Left ventricle myocardium superior (tissue), 1 donor: ENCODE results near the gene PUSL1. TPM values are rescaled to one million over a fixed set of nuclear protein-coding genes. Genes with fewer than 3 reads are reported as not detected.
"Not testable (repeated sequence)": the region's sequence is repeated elsewhere in the genome, so short reads cannot be mapped to it uniquely, and the experiment has no call there.

ENCODE experiments used
- ATAC-seq: fragments of 200-7000 bp; cut with Tn5 transposase; one replicate; pipeline ENCODE4 v1.9.1; 2020; ENCODE audit warnings: mild to moderate bottlenecking, moderate library complexity
- DNase-seq: peaks from one replicate; pipeline ENCODE4 v3.0.0-alpha.2; 2020
- intact Hi-C: fragments of 100-400 bp; cut with micrococcal nuclease; formaldehyde crosslinking; loops from one replicate; pipeline ENCODE4 v1.11.0; 2022
- total RNA-seq: library from RNA; stranded (reverse); fragmentation: NEBNext Ultra II Directional; extraction: Animal tissue kit (Norgen Biotek cat#: 25700); gene quantifications from one replicate; pipeline ENCODE4 v1.2.1, GENCODE V29; 2021
- donor health status: DM: no; HTN: yes; CAD: no; lungs with severe emphysema.

The PUSL1 gene
- total RNA-seq, 1 donor from 2014 or later, result 11.1 TPM

DNA sequence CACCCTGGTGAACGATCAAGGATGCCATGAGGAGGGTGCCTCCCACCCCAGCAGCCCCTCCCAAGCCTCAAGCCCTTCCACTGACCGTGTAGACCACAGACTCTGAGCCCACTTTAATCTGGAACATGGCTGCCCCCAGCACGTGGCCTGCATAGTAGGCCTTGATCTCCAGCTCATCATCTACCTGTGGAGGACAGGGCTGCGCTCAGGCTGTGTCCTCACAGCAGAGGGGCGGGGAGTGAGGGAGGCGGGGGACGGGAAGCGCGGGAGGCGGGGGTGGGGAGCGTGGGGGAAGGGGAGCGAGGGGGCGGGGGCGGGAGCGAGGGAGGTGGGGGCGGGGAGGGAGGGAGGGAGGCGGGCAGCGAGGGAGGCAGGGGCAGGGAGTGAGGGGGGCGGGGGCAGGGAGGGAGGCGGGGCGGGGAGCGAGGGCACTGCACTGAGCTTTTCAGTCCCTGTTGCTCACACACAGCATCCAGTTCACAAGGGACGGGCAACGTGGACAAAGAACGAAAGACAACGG is 7.1 kb downstream of the PUSL1 start:
- no peak for ATAC-seq
- intact Hi-C loops, result no loop called here
- DNase-seq, result no peak

DNA sequence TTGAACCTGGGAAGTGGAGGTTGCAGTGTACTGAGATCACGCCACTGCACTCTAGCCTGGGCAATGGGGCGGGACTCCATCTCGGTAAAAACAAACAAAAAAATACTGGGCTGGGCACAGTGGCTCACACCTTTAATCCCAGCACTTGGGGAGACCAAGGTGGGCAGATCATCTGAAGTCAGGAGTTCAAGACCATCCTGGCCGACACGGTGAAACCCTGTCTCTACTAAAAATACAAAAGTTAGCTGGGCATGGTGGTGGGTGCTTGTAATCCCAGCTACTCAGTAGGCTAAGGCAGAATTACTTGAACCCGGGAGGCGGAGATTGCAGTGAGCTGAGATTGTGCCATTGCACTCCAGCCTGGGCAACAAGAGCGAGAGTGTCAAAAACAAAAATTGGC is 7.8 kb downstream of the PUSL1 start:
- ATAC-seq, intact Hi-C loops, DNase-seq: not testable (repeated sequence)

DNA sequence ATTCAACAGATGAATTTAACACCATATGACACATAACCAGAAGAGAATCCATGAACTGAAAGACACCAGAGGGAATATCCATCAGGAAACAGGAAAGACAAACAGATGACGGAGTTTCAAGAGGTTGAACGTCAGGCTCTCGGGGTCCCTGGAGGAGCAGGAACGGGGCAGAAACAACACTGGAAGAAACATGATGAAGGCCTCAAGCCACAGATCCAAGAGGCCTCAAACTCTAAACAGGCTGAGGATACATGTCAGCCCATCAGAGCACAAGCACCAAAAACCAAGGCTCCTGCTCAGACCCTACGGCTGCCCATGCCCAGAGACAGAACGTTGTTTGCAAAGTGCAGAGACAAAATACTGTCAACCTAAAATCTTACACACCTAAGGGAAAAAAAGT is 9.0 kb downstream of the PUSL1 start:
- DNase-seq, result no peak
- ATAC-seq, result no peak
- intact Hi-C loops, result no loop called here

DNA sequence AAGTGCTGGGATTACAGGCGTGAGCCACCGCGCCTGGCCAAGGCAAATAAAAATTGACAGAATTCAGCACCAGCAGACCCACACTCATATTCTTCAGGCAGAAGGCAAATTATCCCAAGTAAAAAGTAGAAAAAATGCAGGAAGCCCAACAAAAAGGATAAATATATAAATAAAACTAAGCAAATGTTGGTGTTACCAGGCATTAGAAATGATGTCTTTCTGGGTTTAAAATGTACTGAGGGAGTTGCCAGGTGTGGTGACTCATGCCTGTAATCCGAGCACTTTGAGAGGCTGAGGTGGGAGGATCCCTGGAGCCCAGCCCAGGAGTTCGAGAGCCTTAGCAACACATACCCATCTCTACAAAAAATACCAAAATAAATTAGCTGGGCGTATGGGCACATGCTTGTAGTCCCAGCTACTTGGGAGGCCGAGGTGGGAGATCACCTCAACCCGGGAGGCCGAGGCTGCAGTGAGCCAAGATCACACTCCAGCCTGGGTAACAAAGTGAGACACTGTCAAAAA is 9.8 kb downstream of the PUSL1 start:
- ATAC-seq (peak; percentile 84), DNase-seq (peak; percentile 90)
- intact Hi-C loops, result no loop called here

DNA sequence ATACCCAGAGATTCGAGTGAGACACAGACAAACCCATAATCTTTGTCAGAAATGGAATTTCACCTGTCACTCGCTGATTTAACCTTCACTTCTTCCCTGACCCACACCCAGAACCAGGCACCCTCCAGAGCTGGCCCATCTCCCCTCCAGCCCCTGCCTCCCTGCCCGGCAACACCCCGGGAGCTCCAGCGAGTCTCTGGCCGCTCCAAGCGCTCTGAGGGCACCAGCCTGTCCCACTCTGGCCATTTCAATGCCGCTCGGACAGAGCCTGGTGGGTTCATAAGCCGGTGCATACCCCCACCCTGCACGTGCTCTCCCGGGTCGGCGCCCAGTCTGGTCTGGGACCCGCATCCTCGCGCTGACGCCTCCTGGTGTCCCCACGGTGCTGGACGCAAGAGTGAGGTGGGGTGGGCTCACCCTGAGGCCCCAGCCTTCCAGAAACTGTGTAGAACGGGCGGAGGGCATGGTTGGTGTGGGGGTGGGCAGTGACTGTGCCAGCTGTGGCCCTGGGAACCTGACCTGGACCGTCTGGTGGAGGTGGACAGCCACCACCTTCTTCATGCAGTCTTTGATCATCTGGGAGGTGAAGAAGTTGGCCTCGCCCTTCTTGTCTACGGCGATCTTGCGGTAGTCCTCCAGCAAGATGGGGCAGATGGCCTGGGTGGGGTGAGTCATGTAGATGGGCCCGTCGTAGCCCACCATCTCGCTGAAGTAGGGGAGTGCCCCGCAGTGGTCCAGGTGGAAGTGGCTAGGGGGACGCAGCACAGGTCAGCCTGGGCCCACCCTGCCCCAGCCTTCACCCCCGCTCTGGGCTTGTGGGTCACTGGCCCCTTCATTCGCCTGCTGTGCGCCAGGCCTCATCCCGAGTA is 10.6 kb downstream of the PUSL1 start:
- intact Hi-C loops, result no loop called here
- DNase-seq (no peak), ATAC-seq (peak; percentile 3)

DNA sequence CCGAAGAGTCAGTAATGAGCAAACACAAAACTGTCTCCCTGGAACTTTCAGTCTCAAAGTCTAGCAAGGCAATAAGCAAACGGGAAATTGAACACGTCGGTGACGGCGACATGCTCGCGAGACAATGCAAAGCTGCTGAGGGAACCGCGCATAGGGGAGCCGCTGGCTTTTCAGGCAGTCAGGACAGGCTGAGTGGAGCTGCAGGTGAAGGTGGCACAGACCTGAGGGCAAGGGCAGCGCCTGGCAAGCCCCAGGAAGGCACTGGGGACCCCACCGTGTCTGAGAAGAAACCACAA is 11.2 kb downstream of the PUSL1 start:
- DNase-seq, result no peak
- intact Hi-C loops, result no loop called here
- no peak for ATAC-seq

DNA sequence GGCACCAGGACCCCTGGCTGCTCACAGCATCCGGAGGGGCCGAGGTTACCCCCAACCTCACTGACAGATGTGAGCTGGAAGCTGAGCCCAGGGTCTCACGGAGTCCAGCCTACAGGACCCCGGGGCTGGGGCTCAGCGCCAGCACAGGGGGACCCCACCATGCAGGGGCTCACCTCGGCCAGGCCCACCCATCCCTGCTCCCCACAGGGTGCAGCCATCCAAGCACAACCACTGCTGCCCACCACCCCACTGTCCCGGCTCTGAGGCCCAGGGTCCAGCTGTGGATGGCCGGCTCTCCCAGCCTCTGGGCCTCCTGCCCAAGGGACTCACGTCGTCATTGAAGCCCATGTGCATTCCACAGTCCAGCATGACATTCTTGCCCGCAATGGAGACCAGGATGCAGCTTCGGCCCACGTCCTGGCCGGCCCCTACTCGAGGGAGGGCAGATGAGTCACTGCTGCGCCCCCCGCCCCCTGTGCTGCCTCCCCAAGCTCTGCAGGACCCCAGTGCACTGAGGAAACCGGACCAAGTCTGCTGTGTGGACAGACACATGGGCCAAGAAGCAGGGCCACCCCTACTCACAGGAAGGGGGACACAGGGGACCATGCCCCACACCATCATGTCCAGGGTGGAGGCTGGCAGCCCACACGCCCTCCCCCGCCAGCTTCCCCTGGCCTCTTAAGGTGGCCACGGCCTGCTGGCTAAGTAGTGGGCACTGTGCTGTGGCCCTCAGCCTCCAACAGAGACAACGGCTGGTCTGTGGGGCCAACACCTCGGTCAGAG is 12.5 kb downstream of the PUSL1 start:
- DNase-seq, result no peak
- intact Hi-C loops, result no loop called here
- ATAC-seq, result no peak

DNA sequence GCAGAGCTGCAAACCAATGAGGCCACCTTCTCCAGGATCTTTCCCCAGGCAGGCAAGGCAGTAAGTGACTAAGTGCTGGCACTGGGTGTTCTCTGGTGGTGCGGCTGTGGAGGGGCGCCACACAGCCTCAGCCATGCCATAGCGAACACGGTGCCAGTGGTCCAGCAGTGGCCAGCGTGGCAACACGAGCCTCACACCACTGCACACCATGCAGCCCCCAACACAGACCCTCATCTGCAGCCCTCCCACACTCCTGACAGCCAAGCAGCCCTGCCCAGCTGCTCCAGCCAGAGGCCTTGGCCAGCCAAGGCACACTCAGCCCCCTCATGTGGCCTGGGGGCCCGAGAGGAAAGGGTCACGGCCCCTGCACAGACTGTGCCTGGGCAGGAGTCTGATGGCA is 13.1 kb downstream of the PUSL1 start:
- no peak for ATAC-seq
- intact Hi-C loops, result no loop called here
- no peak for DNase-seq

DNA sequence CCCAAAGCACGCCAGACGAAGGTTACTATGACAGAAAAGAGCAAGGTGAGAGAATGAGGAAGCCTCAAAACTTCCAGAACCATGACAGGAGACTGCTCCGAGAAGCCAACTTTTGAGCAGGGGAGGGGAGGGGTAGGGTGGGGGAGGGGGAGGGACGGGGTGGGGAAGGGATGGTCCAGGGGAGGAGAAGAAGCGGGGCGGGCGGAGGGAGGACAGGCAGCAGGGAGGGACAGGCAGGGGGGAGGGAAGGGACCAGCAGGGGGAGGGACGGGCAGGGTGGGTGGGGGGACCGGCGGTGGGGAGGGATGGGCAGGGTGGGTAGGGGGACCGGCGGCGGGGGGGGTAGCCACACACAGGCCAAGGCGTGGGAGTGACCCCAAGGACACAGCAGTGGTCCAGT is 14.0 kb downstream of the PUSL1 start:
- no peak for ATAC-seq
- no peak for DNase-seq
- intact Hi-C loops, result no loop called here

DNA sequence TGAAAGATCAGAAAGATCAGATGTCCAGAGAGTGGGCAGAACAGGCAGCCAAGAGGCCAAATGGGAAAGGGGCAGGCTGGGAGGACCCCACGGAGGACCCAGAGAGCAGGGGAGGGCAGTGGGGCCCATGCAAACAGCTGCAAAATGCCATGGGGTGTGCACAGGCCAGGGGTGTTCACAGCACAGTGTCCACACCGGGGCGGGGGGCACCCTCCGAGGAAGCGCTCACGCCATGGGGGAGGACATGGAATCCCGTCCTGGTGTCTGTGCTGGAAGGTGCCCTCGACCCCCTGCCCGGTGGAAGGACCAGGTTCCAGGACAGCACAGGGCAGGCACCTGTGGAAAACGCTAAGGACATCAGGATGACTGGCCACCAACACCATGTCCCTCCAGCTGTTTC is 14.6 kb downstream of the PUSL1 start:
- DNase-seq, result no peak

DNA sequence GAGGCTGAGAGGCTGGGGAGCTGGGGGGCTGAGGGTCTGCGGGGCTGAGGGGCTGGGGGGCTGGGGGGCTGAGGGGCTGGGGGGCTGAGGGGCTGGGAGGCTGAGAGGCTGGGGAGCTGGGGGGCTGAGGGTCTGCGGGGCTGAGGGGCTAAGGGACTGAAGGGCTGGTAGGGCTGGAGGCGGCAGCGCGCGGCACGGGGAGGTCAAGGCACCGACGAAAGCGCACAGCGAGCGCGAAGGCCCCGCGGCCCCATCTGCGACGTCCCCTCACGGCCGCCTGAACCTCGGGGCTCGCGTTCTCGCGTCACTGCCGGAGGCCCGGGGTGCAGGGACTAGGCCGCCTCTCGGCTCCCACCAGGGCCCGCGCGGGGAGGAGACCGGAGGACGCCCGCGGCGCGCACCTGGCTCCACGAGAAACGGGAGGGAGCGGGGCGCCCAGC is 15.7 kb downstream of the PUSL1 start:
- DNase-seq, result no peak
- ATAC-seq, result no peak
- intact Hi-C loops, result no loop called here

More for the DNA sequence above, 14.6 kb downstream of the PUSL1 start:
- ATAC-seq, result no peak
- intact Hi-C loops, result no loop called here

DNA sequence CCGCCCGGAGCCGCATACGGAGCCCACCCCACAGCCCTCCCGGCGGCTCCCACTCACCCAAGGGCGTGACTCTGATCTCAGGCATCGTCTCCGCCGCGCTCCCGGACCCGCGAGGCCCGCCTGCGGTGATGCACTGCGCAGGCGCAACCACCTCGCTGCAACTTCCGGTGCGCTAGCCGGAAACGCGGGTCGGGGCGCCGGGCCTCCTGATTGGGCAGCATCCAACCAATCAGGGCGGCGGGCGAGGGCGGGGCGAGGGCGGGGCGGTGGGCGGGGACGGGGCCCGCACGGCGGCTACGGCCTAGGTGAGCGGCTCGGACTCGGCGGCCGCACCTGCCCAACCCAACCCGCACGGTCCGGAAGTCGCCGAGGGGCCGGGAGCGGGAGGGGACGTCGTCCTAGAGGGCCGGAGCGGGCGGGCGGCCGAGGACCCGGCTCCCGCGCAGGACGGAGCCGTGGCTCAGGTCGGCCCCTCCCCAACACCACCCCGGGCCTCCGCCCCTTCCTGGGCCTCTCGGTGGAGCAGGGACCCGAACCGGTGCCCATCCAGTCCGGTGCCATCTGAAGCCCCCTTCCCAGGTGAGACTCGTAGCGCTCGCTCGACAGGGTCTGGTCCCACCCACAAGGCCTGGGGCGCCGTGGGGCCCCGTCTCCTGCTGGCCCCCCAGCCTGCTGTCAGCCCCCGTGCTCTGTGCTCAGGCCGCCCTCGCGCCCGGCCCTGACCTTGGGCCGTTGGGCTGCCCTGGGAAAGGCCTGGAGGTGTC is 16.3 kb downstream of the PUSL1 start, which contains the start of the genes CPTP and INTS11:
Gene CPTP (plus strand): TSS at position 279 of the 764 bp plus-strand sequence. CDS start 2,109 bp downstream, outside the sequence.
Gene INTS11 (minus strand): TSS at position 137 of the 764 bp plus-strand sequence. CDS start 52 bp downstream, at position 85.
- peak; percentile 79 for ATAC-seq
- intact Hi-C loops, result no loop called here

DNA sequence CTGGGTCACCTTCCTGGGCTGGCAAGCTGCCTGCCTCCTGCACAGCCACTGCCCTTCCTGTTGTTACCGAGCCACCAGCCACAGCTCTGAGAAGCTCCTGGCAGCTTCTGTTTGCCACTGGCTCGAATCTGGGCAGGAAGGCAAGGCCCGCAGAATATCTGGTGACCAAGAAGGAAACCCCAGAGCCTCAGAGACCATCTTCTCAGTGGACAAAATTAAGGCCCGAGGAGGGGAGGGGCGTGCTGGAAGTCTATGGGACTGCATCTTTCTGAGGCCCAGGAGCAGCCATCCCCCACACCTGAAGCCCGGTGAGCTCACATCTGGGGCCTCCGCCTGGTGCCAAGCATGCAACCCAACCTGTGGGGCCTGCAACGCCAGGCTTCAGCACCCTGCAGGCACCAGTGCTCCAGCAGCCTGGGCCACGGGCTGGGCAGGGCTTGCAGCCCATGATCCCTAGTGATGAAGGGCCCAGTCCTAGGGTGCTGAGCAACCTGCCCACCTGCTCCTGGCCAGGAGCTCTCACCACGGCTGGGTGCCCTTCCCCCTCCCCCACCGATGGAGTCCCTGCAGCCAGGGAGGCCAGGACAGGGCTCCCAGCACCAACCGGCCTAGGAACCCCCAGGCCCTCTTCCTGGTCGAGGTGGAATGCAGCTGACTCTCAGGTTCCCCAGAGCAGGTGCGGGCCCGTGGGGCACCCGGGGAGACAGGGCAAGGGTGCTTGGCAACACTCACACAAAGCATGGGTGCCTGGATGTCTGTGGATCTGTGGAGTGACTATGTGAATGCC is 17.1 kb downstream of the PUSL1 start:
- DNase-seq (peak; percentile 86), ATAC-seq (no peak)
- intact Hi-C loops, result no loop called here

More for the DNA sequence above, 16.3 kb downstream of the PUSL1 start, which contains the start of the genes CPTP and INTS11:
- peak; percentile 97 for DNase-seq

DNA sequence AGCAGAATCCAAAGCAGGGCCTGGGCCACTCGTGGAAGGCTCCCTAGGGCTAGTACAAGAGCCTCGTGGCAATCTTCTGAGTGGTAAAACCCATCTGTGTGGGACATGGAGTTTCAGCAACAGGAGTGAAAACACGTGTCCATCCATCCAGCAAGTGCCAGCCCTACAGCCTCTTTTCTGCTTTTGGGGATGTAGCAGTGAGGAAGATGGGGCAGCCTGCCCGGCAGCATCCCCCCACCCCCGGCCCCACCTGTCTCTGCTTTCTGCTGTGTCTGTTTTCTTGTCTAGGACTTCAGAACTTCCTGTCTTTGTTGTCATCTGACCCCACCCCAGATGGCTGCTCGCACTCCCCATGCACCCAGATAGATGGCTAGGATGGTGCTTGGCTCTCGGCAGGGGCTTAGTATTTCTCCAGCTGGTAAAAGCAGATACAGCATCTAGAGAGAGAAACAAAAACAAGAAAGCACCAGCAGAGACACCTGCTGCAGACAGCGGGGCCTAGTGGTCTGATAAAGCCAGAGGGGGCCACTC is 17.7 kb downstream of the PUSL1 start:
- no peak for ATAC-seq
- intact Hi-C loops, result no loop called here
- no peak for DNase-seq

DNA sequence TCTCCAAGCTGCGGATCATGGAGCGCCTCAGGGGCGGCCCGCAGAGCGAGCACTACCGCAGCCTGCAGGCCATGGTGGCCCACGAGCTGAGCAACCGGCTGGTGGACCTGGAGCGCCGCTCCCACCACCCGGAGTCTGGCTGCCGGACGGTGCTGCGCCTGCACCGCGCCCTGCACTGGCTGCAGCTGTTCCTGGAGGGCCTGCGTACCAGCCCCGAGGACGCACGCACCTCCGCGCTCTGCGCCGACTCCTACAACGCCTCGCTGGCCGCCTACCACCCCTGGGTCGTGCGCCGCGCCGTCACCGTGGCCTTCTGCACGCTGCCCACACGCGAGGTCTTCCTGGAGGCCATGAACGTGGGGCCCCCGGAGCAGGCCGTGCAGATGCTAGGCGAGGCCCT is 18.9 kb downstream of the PUSL1 start:
- ATAC-seq (no peak), DNase-seq (no peak)
- intact Hi-C loops, result no loop called here

DNA sequence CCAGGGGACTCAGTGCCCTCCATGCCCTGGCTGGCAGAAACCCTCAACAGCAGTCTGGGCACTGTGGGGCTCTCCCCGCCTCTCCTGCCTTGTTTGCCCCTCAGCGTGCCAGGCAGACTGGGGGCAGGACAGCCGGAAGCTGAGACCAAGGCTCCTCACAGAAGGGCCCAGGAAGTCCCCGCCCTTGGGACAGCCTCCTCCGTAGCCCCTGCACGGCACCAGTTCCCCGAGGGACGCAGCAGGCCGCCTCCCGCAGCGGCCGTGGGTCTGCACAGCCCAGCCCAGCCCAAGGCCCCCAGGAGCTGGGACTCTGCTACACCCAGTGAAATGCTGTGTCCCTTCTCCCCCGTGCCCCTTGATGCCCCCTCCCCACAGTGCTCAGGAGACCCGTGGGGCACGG is 19.9 kb downstream of the PUSL1 start:
- no peak for DNase-seq
- ATAC-seq, result no peak
- intact Hi-C loops, result no loop called here

DNA sequence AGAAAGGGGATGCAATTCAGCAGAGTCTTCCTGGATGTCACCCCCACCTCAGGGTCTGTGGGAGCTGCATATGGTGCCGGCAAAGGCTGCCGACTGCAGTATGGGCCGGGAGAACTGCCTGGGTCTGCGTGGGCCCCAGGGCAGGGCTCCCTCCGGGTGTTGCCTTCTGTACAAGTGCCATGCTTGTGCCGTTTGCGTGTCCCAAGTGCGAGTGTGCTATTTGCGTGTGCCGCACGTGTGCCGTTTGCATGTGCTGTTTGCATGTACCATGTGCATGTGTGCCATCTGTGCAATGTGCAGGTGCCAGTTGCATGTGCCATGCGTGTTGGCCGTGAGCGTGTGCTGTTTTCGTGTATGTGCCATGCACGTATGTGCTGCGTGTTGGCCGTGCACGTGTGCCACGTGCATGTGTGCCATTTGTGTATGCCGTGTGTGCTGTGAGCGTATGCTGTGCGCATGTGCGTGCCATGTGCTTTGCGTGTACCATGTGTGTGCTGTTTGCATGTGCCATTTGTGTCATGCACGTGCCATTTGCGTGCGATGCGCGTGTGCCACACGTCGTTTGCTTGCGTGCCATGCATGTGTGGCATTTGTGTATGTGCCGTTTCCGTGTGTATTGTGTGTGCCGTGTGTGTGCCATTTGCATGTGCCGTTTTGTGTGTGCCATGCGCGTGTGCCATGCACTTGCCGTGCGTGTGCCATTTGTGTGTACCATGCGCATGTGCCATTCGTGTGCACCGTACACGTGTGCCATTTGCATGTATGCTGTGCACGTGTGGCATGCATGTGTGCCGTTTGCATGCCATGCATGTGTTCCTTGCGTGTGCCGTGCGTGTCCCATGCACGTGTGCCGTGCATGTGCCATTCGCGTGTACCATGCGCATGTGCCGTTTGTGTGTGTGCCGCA is 21.2 kb downstream of the PUSL1 start:
- intact Hi-C loops, result no loop called here
- no peak for DNase-seq
- ATAC-seq, result no peak
